HG02759 (cell line): ENCODE measurements around the gene RCVRN.
"Not testable (repeated sequence)": the region's sequence is repeated elsewhere in the genome, so short reads cannot be mapped to it uniquely, and the experiment has no call there.

Source experiments
- ATAC-seq: cut with Tn5 transposase; IDR thresholded peaks from one replicate; pipeline ENCODE4 v1.9.1; 2021; ENCODE audit warnings: mild to moderate bottlenecking, moderate library complexity; ENCODE audit not compliant: unreplicated experiment

RCVRN gene

GRCh38 chr17:9922012-9922848, 17.2 kb upstream of the RCVRN start:
- ATAC-seq, result no peak

GRCh38 chr17:9921216-9921615, 16.1 kb upstream of the RCVRN start:
- not testable (repeated sequence) for ATAC-seq

GRCh38 chr17:9918804-9919352, 13.8 kb upstream of the RCVRN start:
- no peak for ATAC-seq

- no peak for ATAC-seq
Measured at GRCh38 chr17:9918352-9918751, 13.3 kb upstream of the RCVRN start.

- ATAC-seq, result no peak
Measured at GRCh38 chr17:9917801-9918200, 12.7 kb upstream of the RCVRN start.

GRCh38 chr17:9917131-9917530, 12.1 kb upstream of the RCVRN start:
- no peak for ATAC-seq

- no peak for ATAC-seq
Measured at GRCh38 chr17:9916108-9916507, 11.0 kb upstream of the RCVRN start.

GRCh38 chr17:9913476-9913875, 8.4 kb upstream of the RCVRN start:
- ATAC-seq, result no peak

- ATAC-seq, result no peak
Measured at GRCh38 chr17:9912121-9913099, 7.3 kb upstream of the RCVRN start.

- ATAC-seq, result no peak
Measured at GRCh38 chr17:9911089-9911488, 6.0 kb upstream of the RCVRN start.

- no peak for ATAC-seq
Measured at GRCh38 chr17:9908649-9909042, 3.6 kb upstream of the RCVRN start.

GRCh38 chr17:9907883-9908648, 3.0 kb upstream of the RCVRN start:
- no peak for ATAC-seq

GRCh38 chr17:9907131-9907530, 2.1 kb upstream of the RCVRN start:
- ATAC-seq, result no peak

- ATAC-seq, result no peak
Measured at GRCh38 chr17:9906616-9907015, 1.5 kb upstream of the RCVRN start.

- peak; percentile 58 for ATAC-seq
Measured at GRCh38 chr17:9905902-9906301, 831 bp upstream of the RCVRN start.

- no peak for ATAC-seq
Measured at GRCh38 chr17:9904277-9905077, 594 bp downstream of the RCVRN start.

- ATAC-seq, result no peak
Measured at GRCh38 chr17:9902120-9902519, 3.0 kb downstream of the RCVRN start.

- ATAC-seq, result no peak
Measured at GRCh38 chr17:9900784-9901183, 4.3 kb downstream of the RCVRN start.

- no peak for ATAC-seq
Measured at GRCh38 chr17:9900044-9900594, 5.0 kb downstream of the RCVRN start.
